RPMI7951 (cell line): ENCODE results near the gene POLD1. TPM values are rescaled to one million over a fixed set of nuclear protein-coding genes. Genes with fewer than 3 reads are reported as not detected.
A peak's percentile ranks its signal among the peaks of the same experiment; 100 is the strongest.

Source experiments
- DNase-seq: peaks from one replicate; pipeline ENCODE4 v3.0.0-alpha.2; 2012; ENCODE audit warnings: low read depth
- total RNA-seq: library from RNA; depleted of rRNA; stranded (reverse); fragments of >200 nt; shearing (Covaris generic); gene quantifications from 2 replicates; pipeline ENCODE4 v1.2.3, GENCODE V29; 2014

The POLD1 gene
- total RNA-seq, 1 experiment from 2014 or later, result 38.6 TPM

GRCh38 chr19:50418176-50419021 lies 34.3 kb downstream of the POLD1 start, which contains the start of gene SPIB:
SPIB (plus strand) TSS chr19:50418938; CDS start chr19:50418963, 25 bp downstream.
- no peak for DNase-seq

DNA sequence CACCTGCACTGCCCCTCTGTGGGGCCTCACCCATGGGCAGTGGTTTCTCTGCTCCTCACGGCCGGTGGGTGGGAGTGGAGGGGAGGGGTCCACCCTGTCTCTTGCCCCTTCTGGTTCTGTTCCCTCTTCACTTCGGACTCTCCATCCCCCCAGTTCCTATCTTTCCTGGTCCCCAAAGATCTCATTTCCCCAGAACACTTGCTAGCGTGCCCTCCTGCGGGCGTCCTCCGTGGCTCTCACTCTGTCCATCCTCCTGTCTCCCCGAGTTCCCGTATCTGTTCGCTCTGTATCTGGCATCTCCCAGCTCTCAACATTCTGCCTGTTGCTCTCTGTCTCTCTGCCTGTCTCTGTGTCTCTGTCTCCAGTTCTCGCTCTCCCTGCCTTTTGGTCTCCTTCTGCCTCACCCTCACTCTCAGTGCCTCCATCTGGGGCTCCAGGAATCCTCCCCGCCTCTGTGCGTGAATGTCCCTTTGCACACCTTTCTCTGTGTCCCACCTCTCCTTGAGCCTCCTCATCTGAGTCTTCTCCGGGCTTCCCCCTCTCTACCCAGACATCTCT lies 35.0 kb downstream of the POLD1 start:
- no peak for DNase-seq

DNA sequence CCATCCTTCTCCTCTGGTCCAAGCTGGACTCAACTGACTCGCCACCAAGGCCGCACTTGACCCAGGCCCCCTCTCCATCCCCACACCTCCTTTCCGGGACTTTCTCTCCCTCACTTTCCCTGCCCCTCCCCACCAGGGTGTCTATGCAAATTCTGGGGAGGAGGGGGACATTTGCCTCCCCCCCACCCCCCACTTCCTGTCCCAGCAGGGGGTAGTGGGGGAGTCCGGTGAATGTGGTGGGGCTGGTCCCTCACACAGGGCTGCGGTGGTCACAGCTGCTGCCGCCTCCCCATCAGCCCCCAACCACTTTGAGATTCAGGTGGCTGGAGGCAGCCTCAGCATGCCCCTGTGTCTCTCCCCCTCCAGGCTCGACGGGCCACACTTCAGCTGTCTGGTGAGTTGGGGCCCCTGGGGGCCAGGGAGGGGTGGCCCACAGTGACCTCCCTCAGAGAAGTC lies 35.5 kb downstream of the POLD1 start:
- DNase-seq, result no peak

- DNase-seq, result no peak
Observed at GRCh38 chr19:50420127-50420526, 36.0 kb downstream of the POLD1 start.

DNA sequence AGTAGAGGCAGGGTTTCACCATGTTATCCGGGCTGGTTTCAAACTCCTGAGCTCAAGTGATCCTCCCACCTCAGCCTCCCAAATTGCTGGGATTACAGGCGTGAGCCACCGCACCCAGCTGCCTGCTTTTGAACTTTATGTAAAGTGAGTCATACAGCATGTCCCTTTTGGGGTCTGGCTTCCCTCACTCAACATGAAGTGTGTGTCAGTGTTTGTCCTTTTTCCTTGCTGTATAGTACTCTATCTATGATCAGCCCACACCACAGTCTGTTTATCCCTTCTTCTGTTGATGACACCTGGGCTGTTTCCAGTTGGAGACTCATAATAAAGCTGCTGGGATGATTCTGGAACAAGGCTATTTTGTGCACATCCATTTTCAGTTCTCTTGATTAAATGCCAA lies 36.7 kb downstream of the POLD1 start:
- no peak for DNase-seq

- DNase-seq, result no peak
Observed at GRCh38 chr19:50422397-50423278, 38.5 kb downstream of the POLD1 start.

DNA sequence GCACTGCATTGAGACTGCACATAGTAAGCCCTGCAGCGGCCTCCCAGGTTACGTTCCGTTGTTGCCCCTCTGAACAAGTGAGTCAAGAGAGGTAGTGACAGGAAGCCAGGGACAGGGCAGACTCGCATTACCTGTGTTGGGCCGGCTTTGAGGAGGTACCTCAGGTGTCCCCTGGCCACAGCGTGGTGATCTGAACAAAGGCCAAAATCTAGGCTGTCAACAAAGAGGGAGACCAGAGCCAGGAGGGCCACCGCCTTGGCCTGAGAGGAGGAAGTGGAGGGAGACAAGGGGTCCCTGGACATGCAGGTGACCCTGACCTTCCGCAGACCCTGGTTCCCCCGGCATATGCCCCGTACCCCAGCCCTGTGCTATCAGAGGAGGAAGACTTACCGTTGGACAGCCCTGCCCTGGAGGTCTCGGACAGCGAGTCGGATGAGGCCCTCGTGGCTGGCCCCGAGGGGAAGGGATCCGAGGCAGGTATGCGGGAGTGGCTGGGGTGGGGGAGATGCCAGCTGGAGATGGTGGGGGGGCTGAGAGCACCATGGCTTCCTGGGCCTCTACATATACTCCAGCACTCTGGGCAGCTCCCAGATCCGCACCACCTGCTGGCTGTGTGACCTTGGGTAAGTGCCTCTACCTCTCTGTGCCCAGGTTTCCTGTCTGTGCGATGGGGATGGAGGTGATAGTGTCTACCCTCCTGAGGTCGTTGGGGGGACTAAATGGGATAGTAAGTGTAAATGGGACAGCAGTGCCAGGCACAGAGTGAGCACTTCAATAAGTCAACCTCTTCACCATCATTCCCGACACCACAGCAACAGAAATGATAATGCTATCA lies 39.3 kb downstream of the POLD1 start:
- DNase-seq, result no peak

DNA sequence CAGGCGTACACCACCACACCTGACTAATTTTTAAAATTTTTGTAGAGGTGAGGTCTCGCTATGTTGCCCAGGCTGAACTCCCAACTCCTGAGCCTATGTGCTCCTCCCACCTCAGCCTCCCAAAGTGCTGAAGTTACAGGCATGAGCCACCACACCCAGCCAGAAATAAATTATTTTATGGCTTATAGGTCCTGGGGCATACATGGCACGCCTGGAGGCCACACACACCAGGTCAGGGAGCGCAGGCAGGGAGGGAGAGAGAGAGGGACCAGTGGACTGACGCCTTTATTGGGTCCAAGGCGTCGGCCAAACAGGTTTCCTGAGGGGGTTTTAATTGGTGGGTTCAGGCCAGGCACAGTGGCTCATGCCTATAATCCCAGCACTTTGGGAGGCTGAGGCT lies 41.4 kb downstream of the POLD1 start:
- DNase-seq, result no peak

- no peak for DNase-seq
Observed at GRCh38 chr19:50427318-50427925, 43.3 kb downstream of the POLD1 start.

DNA sequence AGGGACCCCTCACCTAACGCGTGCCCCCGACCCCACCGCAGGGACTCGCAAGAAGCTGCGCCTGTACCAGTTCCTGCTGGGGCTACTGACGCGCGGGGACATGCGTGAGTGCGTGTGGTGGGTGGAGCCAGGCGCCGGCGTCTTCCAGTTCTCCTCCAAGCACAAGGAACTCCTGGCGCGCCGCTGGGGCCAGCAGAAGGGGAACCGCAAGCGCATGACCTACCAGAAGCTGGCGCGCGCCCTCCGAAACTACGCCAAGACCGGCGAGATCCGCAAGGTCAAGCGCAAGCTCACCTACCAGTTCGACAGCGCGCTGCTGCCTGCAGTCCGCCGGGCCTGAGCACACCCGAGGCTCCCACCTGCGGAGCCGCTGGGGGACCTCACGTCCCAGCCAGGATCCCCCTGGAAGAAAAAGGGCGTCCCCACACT lies 43.9 kb downstream of the POLD1 start:
- peak; percentile 59 for DNase-seq

DNA sequence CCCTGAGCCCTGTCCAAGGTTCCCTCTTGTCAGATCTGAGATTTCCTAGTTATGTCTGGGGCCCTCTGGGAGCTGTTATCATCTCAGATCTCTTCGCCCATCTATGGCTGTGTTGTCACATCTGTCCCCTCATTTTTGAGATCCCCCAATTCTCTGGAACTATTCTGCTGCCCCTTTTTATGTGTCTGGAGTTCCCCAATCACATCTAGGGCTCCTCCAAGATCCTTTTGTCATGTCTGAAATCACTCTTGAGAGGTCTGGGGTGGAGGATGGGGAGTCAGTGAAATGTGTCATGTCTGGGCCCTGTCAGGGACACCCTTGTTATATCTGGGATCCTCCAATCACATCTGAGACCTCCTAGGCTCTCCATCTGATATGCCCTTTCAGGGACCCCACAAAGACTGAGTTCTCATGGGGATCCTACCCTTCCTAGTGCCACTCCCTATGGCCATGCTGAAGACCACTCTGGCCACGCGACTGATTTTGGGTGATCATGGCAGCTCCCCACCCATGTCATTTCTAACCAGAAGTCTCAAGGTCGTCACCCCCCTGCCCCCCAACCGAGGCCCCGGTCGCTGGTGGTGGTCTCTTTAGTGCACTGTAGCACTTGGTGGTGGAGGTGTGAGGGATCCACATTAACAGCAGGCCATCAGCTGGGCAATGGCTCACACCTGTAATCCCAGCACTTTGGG lies 44.8 kb downstream of the POLD1 start:
- no peak for DNase-seq

GRCh38 chr19:50430888-50431342 lies 46.8 kb downstream of the POLD1 start:
- no peak for DNase-seq

DNA sequence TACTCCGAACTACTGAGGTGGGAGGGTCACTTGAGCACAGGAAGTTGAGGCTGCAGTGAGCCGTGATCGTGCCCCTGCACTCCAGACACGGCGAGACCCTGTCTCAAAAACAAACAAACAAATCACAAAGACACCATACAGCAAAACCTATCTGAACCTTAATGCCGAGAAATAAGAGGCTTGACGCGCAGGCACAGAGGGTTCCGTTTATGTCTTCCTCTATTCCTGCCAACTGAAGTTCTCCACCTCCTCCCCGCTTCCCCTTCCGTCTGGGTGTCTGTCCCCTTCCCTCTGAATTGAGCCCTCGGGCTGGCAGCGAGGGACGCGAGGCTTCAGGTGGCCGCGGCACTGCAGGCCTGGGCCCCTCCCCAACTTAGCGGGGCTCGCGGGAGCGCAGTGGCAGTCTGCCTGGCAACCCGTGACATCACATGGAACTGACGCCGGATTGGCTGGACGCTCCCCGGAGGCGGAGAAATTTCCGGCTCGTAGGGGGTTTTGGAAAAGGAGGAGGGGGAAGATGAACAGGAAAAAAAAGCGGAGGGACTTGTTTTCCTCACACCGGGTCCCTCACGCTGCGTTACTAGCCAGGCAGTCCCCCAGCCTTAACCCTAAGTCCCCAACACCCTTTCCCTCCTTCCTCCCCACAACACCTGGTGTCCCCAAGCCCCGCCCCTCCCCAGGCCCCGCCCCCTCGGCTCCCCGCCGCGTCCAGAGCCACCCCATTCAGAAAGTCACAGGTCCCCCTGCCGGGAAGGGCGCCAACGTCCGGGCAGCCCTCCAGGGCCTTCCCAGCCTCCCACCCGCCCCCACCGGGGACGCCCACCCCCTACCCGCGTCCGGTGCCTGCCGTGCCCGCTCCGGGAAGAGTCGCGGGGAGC lies 47.4 kb downstream of the POLD1 start:
- DNase-seq, result peak; percentile 49

GRCh38 chr19:50432221-50433028 lies 48.3 kb downstream of the POLD1 start, which contains the start of gene MYBPC2:
MYBPC2 (plus strand) TSS chr19:50432892; CDS start chr19:50432954, 62 bp downstream.
- DNase-seq, result no peak

DNA sequence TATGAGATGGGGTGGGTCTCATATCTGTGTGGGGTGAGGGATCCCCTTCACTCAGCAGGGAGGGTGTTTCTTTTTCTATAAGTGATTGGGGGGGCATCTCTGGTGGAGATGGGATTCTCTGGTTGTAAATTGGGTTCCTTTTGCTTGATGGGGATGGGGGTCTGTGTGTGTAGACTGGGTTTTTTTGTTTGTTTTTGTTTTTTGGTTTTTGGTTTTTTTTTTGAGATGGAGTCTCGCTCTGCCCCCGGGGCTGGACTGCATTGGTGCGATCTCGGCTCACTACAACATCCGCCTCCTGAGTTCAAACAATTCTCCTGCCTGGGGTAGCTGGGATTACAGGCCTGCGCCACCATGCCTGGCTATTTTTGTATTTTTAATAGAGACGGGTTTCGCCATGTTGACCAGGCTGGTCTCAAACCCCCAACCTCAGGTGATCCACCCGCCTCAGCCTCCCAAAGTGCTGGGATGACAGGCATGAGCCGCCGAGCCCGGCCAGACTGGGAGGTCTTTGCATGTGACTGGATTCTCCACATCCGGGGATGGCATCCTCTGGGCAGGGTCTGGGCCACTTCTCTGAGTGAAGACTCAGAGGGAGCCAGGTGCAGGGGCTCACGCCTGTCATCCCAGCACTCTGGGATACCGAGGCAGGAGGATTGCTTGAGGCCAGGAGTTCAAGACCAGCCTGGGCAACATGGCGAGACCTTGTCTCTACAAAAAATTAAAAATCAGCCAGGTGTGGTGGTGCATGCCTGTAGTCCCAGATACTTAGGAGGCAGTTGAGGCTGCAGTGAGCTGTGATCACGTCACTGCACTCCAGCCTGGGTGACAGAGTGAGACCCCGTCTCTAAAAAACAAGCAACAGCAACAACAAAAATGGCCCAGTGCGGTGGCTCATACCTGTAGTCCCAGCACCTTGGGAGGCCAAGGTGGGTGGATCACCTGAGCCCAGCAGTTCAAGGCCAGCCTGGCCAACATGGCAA lies 49.3 kb downstream of the POLD1 start:
- DNase-seq, result no peak

DNA sequence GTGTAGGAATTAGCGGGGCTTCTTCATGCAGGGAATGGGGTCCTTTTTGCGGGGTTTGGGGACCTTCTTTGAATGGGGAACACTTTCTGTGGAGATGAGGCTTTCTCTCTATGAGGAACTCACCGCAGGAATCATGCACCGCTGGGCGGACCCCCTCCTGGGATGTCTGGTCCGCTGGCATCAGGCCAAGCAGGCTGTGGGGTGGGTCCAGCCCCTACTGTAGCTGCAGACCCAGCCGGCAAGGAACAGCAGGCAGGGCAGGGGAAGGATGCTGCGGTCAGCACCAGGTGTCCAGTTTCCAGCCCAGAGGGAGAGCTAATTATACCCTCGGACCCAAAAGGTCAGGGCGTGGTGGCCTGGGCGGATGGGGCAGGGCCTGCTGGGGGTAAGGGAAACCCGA lies 50.4 kb downstream of the POLD1 start:
- peak; percentile 36 for DNase-seq

DNA sequence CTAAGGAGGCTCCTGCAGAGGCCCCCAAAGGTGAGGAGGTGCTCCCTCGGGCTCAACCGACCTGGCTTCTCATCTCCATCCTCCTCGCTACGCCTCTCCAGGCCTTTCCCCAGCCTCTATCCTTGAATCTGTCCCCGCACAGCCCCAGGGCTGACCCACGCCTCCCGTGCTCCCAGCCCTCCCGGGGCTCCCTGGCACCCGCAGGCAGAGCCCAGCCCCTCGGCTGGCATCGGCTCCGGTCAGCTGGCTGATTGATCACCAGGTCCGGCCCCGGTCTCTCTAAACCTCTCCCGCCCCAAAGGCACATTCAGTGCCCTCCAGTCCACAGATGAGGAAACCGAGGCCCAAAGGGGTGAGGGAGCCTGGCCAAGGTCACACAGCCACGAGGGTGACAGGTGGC lies 51.1 kb downstream of the POLD1 start:
- DNase-seq, result no peak
